ENCODE data around the gene SNX4. TPM values are rescaled to one million over a fixed set of nuclear protein-coding genes. Genes with fewer than 3 reads are reported as not detected.
"Not testable (repeated sequence)": the region's sequence is repeated elsewhere in the genome, so short reads cannot be mapped to it uniquely, and the experiment has no call there.

The SNX4 gene
- total and polyA plus RNA-seq, 5 donors from 2014 or later, result 23.0 to 36.6 (median 26.0) TPM

DNA sequence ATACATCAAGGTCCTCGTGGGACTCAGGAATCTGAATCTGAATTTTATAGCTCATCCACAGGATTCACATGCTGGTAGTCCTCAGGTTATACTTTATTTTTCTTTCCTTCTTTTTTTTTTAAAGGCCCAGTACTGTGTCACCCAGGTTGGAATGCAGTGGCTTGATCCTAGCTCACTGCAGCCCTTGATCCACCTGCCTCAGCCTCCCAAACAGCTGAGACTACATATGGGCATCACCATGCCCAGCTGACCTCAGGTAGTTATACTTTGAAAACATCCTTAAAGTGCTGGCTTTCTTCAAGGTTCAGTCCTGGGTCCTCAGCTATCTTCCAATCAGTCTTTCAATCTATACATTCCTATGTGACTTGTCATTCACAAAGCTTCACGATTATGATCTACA lies 38.2 kb downstream of the SNX4 start:
- no peak for DNase-seq
- Histone ChIP-seq H3K27ac (ENCODE audit: insufficient read depth, low read length, poor library complexity, severe bottlenecking) (no peak overlapping the region), H3K27me3 (ENCODE audit: control insufficient read depth, insufficient read depth, low read length) (no peaks in the 10 kb centered on the region), H3K4me3 (ENCODE audit: low read depth, low read length) (no peak overlapping the region), H3K36me3 (ENCODE audit: control insufficient read depth, insufficient read depth, low read length) (peaks cover 48% of the 10 kb centered on the region), H3K4me1 (ENCODE audit: control insufficient read depth, insufficient read depth, low read length, poor library complexity, severe bottlenecking) (no peaks in the 10 kb centered on the region), H3K9me3 (ENCODE audit: control insufficient read depth in 2 of 2, low read length in 2 of 2) (no peaks in the 10 kb centered on the region)
- Mint-ChIP-seq H3K9me3 (no peaks in the 10 kb centered on the region), H3K27me3 (no peaks in the 10 kb centered on the region), H3K36me3 (peaks cover 25% of the 10 kb centered on the region), H3K4me1 (peaks cover 0 to 8% (median 6%) of the 10 kb centered on the region in 4 donors), H3K27ac (no peak overlapping the region), H3K4me3 (no peak overlapping the region)
- ATAC-seq (ENCODE audit: low read depth in 2 of 2), result no peak

DNA sequence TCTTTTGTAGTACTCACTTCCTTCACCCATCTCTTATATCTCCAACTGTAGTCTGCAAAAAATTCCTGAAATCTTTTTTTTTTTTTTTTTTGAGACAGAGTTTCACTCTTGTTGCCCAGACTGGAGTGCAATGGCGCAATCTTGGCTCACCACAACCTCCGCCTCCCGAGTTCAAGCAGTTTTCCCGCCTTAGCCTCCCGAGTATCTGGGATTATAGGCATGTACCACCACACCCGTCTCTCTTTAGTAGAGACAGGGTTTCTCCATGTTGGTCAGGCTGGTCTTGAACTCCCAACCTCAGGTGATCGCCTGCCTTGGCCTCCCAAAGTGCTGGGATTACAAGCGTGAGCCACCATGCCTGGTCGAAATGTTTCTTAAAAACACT lies 38.6 kb downstream of the SNX4 start:
- DNase-seq; H3K27me3 ChIP-seq (ENCODE audit: control insufficient read depth, insufficient read depth, low read length); H3K9me3 Mint-ChIP-seq; H3K4me3 ChIP-seq (ENCODE audit: low read depth, low read length); H3K4me3 Mint-ChIP-seq; H3K27ac ChIP-seq (ENCODE audit: insufficient read depth, low read length, poor library complexity, severe bottlenecking); H3K27ac Mint-ChIP-seq; H3K27me3 Mint-ChIP-seq; H3K9me3 ChIP-seq (ENCODE audit: control insufficient read depth in 2 of 2, low read length in 2 of 2); H3K4me1 ChIP-seq (ENCODE audit: control insufficient read depth, insufficient read depth, low read length, poor library complexity, severe bottlenecking); H3K4me1 Mint-ChIP-seq; ATAC-seq (ENCODE audit: low read depth in 2 of 2): not testable (repeated sequence)
- peaks cover 44% of the 10 kb centered on the region for H3K36me3 ChIP-seq (ENCODE audit: control insufficient read depth, insufficient read depth, low read length)
- peaks cover 26% of the 10 kb centered on the region for H3K36me3 Mint-ChIP-seq

DNA sequence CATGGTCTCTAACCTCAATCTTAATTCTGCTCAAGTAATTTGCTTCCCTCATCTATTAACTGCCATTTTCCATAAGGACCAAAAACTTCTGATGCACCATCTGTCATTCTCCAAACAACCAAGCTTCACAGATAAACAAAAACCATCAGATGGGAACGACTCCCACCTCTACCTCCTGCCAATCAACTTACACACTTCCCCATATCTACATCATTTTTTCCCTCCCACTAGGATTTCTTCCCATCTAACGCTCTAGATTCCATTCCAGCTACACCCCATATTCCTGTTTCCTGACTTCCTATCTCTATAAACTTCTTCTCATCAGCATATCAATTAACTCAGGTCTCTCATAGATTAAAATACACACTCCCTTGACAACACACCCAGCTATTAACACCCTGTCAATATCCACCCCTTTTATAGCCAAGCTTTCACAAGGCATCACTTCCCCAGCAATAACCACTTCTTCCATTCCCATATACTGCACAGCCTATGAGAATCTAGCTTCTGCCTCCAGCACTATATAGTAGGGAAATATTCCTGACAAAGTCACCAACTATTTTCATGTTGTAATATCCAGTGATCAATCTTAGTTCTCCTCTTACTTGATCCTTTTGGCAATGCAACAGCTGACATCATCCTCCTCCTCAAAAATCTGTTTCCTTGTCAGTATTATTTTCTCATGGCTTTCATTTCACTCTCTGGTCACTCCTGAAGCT lies 39.2 kb downstream of the SNX4 start:
- ATAC-seq (ENCODE audit: low read depth in 2 of 2), result no peak
- H3K4me1 Mint-ChIP-seq, result peaks cover 0 to 8% (median 7%) of the 10 kb centered on the region in 4 donors
- Histone ChIP-seq H3K4me3 (ENCODE audit: low read depth, low read length) (no peak overlapping the region), H3K36me3 (ENCODE audit: control insufficient read depth, insufficient read depth, low read length) (peaks cover 40% of the 10 kb centered on the region), H3K27me3 (ENCODE audit: control insufficient read depth, insufficient read depth, low read length) (no peaks in the 10 kb centered on the region), H3K27ac (ENCODE audit: insufficient read depth, low read length, poor library complexity, severe bottlenecking) (no peak overlapping the region), H3K4me1 (ENCODE audit: control insufficient read depth, insufficient read depth, low read length, poor library complexity, severe bottlenecking) (no peaks in the 10 kb centered on the region), H3K9me3 (ENCODE audit: control insufficient read depth in 2 of 2, low read length in 2 of 2) (no peaks in the 10 kb centered on the region)
- no peaks in the 10 kb centered on the region for H3K9me3 Mint-ChIP-seq
- DNase-seq, result no peak
- peaks cover 21% of the 10 kb centered on the region for H3K36me3 Mint-ChIP-seq
- no peak overlapping the region for H3K4me3 Mint-ChIP-seq
- no peaks in the 10 kb centered on the region for H3K27me3 Mint-ChIP-seq
- no peak overlapping the region for H3K27ac Mint-ChIP-seq

DNA sequence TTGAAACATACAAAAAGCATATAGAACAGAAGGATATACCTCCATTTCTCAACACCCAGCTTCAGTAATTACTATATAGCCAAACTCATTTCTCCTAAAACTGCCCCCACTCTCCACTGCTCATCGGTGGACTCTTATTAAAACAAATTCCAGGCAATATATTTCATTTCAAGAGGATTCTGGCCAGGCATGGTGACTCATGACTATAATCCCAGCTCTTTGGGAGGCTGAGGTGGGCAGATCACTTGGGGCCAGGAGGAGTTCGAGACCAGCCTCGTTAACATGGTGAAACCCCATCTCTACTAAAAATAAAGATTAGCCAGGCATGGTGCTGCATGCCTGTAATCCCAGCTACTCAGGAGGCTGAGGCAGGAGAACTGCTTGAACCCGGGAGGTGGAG lies 40.9 kb downstream of the SNX4 start:
- Histone ChIP-seq H3K9me3 (ENCODE audit: control insufficient read depth in 2 of 2, low read length in 2 of 2) (no peaks in the 10 kb centered on the region), H3K4me1 (ENCODE audit: control insufficient read depth, insufficient read depth, low read length, poor library complexity, severe bottlenecking) (no peaks in the 10 kb centered on the region), H3K4me3 (ENCODE audit: low read depth, low read length) (no peak overlapping the region), H3K27ac (ENCODE audit: insufficient read depth, low read length, poor library complexity, severe bottlenecking) (no peak overlapping the region), H3K27me3 (ENCODE audit: control insufficient read depth, insufficient read depth, low read length) (no peaks in the 10 kb centered on the region), H3K36me3 (ENCODE audit: control insufficient read depth, insufficient read depth, low read length) (peaks cover 42% of the 10 kb centered on the region)
- H3K36me3 Mint-ChIP-seq, result peaks cover 21% of the 10 kb centered on the region
- ATAC-seq (ENCODE audit: low read depth in 2 of 2) (no peak), DNase-seq (no peak)
- no peaks in the 10 kb centered on the region for H3K27me3 Mint-ChIP-seq
- H3K9me3 Mint-ChIP-seq, result no peaks in the 10 kb centered on the region
- no peak overlapping the region for H3K4me3 Mint-ChIP-seq
- H3K27ac Mint-ChIP-seq, result no peak overlapping the region
- peaks cover 0 to 8% (median 7%) of the 10 kb centered on the region in 4 donors for H3K4me1 Mint-ChIP-seq

GRCh38 chr3:125478326-125478725 lies 41.7 kb downstream of the SNX4 start:
- Histone ChIP-seq H3K27me3 (ENCODE audit: control insufficient read depth, insufficient read depth, low read length) (no peaks in the 10 kb centered on the region), H3K27ac (ENCODE audit: insufficient read depth, low read length, poor library complexity, severe bottlenecking) (no peak overlapping the region), H3K4me1 (ENCODE audit: control insufficient read depth, insufficient read depth, low read length, poor library complexity, severe bottlenecking) (no peaks in the 10 kb centered on the region), H3K4me3 (ENCODE audit: low read depth, low read length) (no peak overlapping the region), H3K9me3 (ENCODE audit: control insufficient read depth in 2 of 2, low read length in 2 of 2) (no peaks in the 10 kb centered on the region), H3K36me3 (ENCODE audit: control insufficient read depth, insufficient read depth, low read length) (peaks cover 43% of the 10 kb centered on the region)
- no peak for DNase-seq
- no peak overlapping the region for H3K4me3 Mint-ChIP-seq
- H3K27me3 Mint-ChIP-seq, result no peaks in the 10 kb centered on the region
- ATAC-seq (ENCODE audit: low read depth in 2 of 2), result no peak
- H3K36me3 Mint-ChIP-seq, result peaks cover 27% of the 10 kb centered on the region
- H3K9me3 Mint-ChIP-seq, result no peaks in the 10 kb centered on the region
- H3K27ac Mint-ChIP-seq, result no peak overlapping the region
- H3K4me1 Mint-ChIP-seq, result peaks cover 0 to 6% (median 5%) of the 10 kb centered on the region in 4 donors

- H3K4me3 Mint-ChIP-seq, result no peak overlapping the region
- H3K9me3 Mint-ChIP-seq, result no peaks in the 10 kb centered on the region
- no peaks in the 10 kb centered on the region for H3K27me3 Mint-ChIP-seq
- Histone ChIP-seq H3K4me3 (ENCODE audit: low read depth, low read length) (no peak overlapping the region), H3K27me3 (ENCODE audit: control insufficient read depth, insufficient read depth, low read length) (no peaks in the 10 kb centered on the region), H3K4me1 (ENCODE audit: control insufficient read depth, insufficient read depth, low read length, poor library complexity, severe bottlenecking) (no peaks in the 10 kb centered on the region), H3K36me3 (ENCODE audit: control insufficient read depth, insufficient read depth, low read length) (peaks cover 45% of the 10 kb centered on the region), H3K27ac (ENCODE audit: insufficient read depth, low read length, poor library complexity, severe bottlenecking) (no peak overlapping the region), H3K9me3 (ENCODE audit: control insufficient read depth in 2 of 2, low read length in 2 of 2) (no peaks in the 10 kb centered on the region)
- peaks cover 0 to 7% (median 5%) of the 10 kb centered on the region in 4 donors for H3K4me1 Mint-ChIP-seq
- ATAC-seq (ENCODE audit: low read depth in 2 of 2), result no peak
- DNase-seq, result no peak
- H3K27ac Mint-ChIP-seq, result no peak overlapping the region
- H3K36me3 Mint-ChIP-seq, result peaks cover 27% of the 10 kb centered on the region
These were observed 42.3 kb downstream of the SNX4 start for GRCh38 chr3:125477701-125478100.

- H3K27me3 Mint-ChIP-seq, result no peaks in the 10 kb centered on the region
- Histone ChIP-seq H3K4me3 (ENCODE audit: low read depth, low read length) (no peak overlapping the region), H3K27me3 (ENCODE audit: control insufficient read depth, insufficient read depth, low read length) (no peaks in the 10 kb centered on the region), H3K4me1 (ENCODE audit: control insufficient read depth, insufficient read depth, low read length, poor library complexity, severe bottlenecking) (no peaks in the 10 kb centered on the region), H3K9me3 (ENCODE audit: control insufficient read depth in 2 of 2, low read length in 2 of 2) (no peaks in the 10 kb centered on the region), H3K36me3 (ENCODE audit: control insufficient read depth, insufficient read depth, low read length) (peaks cover 56% of the 10 kb centered on the region), H3K27ac (ENCODE audit: insufficient read depth, low read length, poor library complexity, severe bottlenecking) (no peak overlapping the region)
- peaks cover 39% of the 10 kb centered on the region for H3K36me3 Mint-ChIP-seq
- H3K9me3 Mint-ChIP-seq, result no peaks in the 10 kb centered on the region
- peaks cover 0 to 3% (median 0%) of the 10 kb centered on the region in 4 donors for H3K4me1 Mint-ChIP-seq
- H3K4me3 Mint-ChIP-seq, result peak overlapping the region in 1 of 4 donors; percentile 68
- peak overlapping the region in 1 of 3 donors; percentile 22 for H3K27ac Mint-ChIP-seq
- DNase-seq (no peak), ATAC-seq (ENCODE audit: low read depth in 2 of 2) (no peak)
These were observed 49.3 kb downstream of the SNX4 start for GRCh38 chr3:125470671-125471070.

DNA sequence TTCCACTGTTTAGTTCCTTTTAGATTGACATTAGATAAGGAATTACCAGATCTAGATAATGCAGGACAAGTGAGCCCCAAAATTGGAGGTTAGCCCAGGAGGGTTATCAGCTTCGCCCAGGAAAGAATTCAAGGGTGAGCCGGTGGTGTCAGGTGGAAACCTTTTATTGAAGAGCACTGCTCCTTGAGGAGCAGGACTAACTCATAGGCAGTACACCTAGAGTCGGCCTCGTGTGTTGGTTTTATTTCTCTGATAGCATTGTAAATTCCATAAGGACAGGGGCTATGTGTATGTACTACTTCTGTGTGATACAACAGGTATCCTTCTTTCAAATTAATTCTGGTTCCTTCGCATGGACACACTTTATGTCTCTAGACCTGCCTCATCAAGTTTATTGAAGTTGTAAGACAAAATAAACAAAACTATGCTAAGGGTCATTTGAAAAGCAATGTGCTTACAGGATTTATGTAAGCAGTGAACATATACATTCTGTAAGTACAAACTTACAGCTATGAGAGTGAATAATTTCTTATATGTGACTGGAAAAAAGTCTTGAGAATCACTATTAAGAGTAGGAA lies 57.2 kb downstream of the SNX4 start:
- H3K27ac ChIP-seq (ENCODE audit: insufficient read depth, low read length, poor library complexity, severe bottlenecking), result no peak overlapping the region
- no peak overlapping the region for H3K4me3 ChIP-seq (ENCODE audit: low read depth, low read length)
- no peaks in the 10 kb centered on the region for H3K27me3 ChIP-seq (ENCODE audit: control insufficient read depth, insufficient read depth, low read length)
- no peaks in the 10 kb centered on the region for H3K4me1 Mint-ChIP-seq
- DNase-seq (no peak), ATAC-seq (ENCODE audit: low read depth in 2 of 2) (no peak)
- H3K27me3 Mint-ChIP-seq, result no peaks in the 10 kb centered on the region
- H3K4me3 Mint-ChIP-seq, result no peak overlapping the region
- H3K36me3 ChIP-seq (ENCODE audit: control insufficient read depth, insufficient read depth, low read length), result peaks cover 35% of the 10 kb centered on the region
- no peaks in the 10 kb centered on the region for H3K9me3 Mint-ChIP-seq
- H3K36me3 Mint-ChIP-seq, result peaks cover 23% of the 10 kb centered on the region
- no peaks in the 10 kb centered on the region for H3K4me1 ChIP-seq (ENCODE audit: control insufficient read depth, insufficient read depth, low read length, poor library complexity, severe bottlenecking)
- no peaks in the 10 kb centered on the region for H3K9me3 ChIP-seq (ENCODE audit: control insufficient read depth in 2 of 2, low read length in 2 of 2)
- H3K27ac Mint-ChIP-seq, result no peak overlapping the region

All from CD4-positive, CD25-positive, alpha-beta regulatory T cell (primary cell).